ENCODE data around the gene MFSD8.
A peak's percentile ranks its signal among the peaks of the same experiment; 100 is the strongest.
"Not testable (repeated sequence)": the region's sequence is repeated elsewhere in the genome, so short reads cannot be mapped to it uniquely, and the experiment has no call there.

Gene MFSD8, protein sequence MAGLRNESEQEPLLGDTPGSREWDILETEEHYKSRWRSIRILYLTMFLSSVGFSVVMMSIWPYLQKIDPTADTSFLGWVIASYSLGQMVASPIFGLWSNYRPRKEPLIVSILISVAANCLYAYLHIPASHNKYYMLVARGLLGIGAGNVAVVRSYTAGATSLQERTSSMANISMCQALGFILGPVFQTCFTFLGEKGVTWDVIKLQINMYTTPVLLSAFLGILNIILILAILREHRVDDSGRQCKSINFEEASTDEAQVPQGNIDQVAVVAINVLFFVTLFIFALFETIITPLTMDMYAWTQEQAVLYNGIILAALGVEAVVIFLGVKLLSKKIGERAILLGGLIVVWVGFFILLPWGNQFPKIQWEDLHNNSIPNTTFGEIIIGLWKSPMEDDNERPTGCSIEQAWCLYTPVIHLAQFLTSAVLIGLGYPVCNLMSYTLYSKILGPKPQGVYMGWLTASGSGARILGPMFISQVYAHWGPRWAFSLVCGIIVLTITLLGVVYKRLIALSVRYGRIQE

DNA sequence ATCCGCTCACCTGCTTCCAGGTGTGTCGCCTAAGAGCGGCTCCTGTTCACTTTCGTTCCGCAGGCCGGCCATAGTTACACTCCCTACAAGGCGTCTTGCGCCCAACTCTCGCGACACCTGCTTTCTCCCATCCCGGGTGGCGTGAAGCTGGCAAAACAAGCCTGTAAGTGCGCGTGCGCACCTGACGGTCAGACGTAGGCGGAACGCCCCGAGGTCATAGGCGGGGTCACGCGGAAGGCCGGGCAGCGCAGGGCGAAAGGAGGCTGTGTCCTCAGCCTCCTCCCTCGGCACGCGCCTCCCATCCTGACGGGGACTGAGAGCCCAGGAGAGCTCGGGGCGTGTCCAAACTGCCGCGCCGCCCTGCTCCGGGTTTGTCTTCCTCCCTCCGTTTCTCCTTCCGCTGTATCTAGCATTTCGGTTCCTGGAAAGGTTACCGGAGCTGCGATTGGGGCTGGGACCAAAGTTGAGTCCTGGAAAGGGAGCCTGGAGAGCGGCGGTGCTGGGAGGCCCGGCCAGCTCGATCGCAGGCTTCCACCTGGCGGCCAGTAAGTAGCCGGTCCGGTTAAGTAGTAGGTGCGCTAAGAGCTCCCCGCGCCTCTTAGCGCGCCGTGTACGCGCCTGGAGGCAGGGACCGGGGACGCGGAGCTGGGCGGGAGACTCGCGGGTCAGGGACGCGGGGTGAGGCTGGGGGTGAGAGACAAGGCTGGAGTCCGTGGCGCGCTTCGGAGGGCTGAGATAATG lies at the start of gene MFSD8, which contains the start of gene ABHD18:
Gene MFSD8, minus strand, starts transcription at position 112 of the 741 bp plus-strand sequence. Its CDS starts 40 bp downstream, at position 72.
Gene ABHD18, plus strand, starts transcription at position 345 of the 741 bp plus-strand sequence. CDS start 17,550 bp downstream, outside the sequence.
- DNase-seq = peak; percentile 99

DNA sequence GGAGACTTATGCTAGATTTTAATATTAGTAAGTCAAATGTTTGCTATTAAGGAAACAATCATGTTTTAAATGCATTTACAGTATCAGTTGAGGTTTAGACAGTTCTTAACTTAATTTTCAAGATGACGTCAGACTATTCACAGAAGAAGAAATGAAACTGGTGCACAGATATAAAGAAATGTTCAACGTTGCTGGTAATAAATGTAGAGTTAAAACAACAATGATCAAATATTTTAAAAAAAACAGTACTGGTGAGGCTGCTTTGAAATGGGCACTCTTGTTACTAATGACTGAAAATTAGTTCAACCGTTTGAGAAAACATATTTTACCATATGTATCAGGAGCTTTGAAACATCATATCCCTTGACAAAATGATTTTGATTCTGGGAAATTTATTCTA lies 44.5 kb upstream of the MFSD8 start:
- DNase-seq = no peak

DNA sequence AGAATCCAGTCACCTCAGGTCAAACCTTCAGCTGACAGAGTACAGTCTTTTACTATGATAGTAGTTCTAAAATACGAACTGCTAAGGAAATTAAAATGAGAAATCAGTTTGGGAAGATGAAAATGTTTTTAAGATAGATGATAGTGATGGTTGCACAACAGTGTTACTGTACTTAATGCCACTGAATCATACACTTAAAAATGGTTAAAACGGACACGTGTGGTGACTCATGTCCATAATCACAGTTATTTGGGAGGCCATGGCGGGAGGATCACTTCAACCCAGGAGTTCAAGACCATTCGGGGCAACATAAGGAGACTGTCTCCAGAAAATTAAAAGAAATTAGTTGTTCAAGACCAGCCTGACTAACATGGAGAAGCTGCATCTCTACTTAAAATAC lies 41.6 kb upstream of the MFSD8 start:
- no peak for DNase-seq

DNA sequence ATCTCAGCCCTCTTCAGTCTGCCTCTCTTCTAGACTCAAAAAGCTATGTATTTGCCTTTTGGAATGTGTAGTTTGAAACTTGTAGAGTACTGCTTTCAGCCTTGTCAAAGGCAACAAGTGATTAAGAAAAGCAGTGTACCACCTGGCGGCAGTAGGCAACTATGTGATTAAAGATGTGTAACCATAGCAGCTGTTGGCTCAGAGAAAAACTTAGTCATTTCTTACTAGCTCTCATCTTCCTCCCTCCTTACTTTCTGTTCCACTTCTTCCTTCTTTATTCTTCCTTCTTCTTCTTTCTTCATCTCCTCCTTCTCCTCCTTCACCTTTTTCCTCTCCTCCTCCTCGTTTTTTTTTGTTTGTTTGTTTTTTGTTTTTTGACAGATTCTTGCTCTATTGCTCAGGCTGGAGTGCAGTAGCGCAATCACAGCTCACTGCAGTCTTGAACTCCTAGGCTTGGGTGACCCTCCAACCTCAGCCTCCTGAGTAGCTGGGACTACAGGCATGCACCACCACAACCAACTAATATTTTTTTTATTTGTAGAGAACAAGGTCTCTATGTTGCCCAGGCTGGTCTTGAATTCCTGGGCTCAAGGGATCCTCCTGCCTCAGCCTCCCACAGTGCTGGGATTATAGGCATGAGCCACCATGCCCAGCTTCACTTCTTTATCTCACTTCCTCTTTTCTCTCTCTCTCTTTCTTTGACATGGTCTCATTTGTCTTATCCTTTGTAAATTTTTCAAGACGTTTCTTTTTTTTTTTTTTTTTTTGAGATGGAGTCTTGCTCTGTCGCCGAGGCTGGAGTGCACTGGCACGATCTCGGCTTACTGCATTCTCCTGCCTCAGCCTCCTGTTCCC lies 32.8 kb upstream of the MFSD8 start:
- DNase-seq = no peak

DNA sequence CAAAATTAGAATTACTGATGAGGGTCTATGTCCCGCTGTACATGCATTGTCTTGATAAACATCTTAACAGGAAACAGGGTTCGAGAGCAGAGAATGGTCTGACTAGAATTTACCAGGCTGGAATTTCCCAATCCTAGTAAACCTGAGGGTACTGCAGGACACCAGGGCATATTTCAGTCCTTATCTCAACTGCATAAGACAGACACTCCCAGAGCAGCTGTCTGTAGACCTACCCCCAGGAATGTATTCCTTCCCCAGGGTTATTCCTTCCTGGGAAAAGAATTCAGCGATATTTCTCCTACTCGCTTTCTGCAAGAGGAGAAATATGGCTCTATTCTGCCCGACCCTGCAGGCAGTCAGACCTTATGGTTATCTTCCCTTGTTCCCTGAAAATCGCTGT lies 31.5 kb upstream of the MFSD8 start:
- DNase-seq = not testable (repeated sequence)

DNA sequence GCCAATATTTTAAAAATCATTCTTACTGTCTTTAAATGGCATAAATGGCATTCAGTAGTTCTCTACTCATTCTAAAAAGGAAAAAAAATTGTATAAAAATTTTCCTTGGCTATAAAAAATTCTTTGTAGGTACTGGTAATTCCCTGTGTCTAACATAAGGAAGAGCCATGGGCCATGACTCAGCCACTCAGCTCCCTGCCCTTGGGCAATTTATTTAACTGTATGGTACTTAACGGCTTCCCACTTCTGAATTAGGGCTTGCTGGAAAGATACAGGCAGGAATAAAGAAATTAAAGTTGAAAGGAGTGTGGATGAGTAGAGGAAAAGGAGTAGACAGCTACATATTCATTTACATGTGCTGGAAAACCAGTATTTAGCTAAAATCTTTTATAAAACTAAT lies 30.8 kb upstream of the MFSD8 start:
- peak; percentile 44 for DNase-seq

DNA sequence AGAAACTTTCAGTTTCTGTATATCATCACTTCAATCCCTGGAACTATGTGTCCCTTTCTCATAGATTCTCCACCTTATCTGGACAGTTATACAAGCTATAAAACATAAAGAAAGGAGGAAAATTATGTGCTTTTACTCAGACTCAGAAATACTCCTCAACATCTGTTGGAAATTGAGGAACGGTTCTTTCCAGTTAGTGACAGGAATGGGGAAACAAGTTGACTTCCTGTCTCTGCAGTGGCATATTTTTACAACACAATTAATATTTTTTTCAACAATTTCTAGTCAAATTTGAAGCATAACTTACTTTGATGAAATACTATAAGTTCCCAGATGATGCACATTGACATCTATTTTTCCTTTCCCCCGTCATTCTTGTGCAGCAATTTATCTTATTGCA lies 28.2 kb upstream of the MFSD8 start:
- DNase-seq = no peak

DNA sequence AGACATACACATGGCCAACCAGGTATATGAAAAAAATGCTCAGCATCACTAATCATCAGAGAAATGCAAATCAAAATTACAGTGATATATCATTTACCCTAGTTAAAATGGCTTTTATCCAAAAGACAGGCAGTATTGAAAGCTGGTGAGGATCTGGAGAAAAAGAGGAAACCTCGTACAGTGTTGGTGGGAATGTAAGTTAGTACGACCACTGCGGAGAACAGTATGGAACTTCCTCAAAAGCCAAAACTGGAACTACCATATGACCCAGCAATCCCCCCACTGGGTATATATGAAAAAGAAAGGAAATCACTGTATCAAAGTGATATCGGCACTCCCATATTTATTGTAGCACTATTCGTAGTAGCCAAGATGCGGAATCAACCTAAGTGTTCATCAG lies 23.7 kb upstream of the MFSD8 start:
- no peak for DNase-seq

DNA sequence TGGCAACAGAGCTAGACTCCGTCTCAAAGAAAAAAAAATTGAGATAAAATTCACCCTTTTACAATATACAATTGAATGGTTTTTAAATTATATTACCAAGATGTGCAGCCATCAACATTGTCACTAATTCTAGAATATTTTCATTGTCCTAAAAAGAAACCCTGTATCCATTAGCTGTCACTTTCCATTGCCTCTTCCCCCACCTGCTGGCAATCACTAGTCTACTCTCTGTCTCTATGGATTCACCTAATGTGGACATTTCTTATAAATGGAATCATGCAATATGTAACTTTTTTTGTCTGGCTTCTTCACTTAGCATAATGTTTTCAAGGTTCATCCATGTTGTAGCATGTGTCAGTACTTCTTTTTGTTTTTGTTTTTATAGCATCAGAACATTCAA lies 21.0 kb upstream of the MFSD8 start:
- DNase-seq = peak; percentile 1

DNA sequence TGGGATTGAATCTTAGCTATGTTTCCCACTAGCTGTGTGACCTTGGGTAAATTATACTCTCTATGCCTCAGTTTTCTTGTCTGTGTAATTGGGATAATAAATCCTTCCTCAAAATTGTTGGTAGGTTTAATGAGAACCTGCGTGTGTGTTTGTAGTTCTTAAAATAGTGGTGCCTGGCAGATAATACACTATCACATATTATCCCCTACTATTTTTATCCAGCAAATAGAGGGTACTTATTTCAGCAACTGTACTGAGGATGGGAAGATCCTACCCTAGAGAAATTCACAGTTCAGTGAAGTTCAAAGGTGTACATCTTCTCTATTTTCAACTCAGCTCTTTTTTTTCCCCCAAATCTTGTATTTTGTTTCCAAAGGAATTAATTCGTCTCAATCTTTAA lies 17.5 kb upstream of the MFSD8 start:
- DNase-seq = no peak

DNA sequence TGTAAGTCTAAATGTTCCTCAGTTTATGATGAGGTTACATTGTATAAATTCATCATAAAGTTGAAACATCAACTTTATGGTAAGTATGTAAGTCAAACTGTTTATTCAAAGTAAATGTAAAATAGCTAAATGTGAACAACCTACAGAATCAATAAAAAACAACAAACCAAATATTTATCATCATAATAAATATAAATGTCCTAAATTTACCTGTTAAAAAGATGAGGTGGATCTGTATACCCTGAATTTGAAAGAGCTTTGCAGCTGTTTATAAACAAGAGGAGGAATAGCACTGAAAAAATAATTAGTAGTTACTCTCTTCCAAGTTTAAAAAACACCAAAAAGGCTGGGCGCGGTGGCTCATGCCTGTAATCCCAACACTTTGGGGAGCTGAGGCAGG lies 14.0 kb upstream of the MFSD8 start:
- no peak for DNase-seq

DNA sequence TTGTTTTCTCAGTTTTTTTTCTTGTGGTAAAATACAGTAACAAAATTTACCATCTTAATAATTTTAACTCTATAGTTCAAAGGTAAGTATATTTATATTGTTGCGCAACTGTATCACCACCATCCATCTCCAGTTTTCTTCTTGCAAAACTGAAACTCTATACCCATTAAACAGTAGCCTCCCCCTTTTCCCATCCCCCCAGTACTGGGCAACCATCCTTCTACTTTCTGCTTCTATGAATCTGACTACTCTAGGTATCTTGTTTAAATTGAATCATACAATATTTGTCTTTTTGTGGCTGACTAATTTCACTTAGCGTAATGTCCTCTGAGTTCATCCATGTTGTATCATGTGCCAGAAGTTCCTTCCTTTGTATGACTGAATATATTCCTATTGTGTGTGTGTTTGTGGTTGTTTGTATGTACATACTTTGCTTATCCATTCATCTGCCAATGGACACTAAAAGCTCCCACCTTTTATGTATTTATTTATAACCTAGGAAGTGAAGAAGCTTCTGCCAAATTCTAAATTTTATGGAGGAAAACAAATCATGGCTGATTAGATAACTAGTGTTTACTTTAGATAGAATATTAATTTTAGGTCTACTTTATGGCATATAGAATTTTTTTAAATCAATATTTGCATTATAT lies 10.3 kb upstream of the MFSD8 start:
- DNase-seq = peak; percentile 70

DNA sequence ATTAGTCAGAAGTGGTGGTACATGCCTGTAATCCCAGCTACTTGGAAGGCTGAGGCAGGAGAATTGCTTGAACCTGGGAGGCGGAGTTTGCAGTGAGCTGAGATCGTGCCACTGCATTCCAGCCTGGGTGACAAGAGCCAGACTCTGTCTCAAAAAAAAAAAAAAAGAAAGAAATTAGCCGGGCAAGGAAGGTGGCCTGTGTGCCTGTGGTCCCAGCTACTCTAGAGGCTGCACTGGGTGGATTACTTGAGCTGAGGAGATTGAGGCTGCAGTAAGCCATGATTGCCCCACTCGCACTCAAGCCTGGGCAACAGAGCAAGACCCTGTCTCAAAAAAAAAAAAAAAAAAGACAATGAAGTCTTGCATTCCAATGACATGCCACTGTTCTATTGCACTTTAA lies 6.0 kb upstream of the MFSD8 start:
- DNase-seq = not testable (repeated sequence)

DNA sequence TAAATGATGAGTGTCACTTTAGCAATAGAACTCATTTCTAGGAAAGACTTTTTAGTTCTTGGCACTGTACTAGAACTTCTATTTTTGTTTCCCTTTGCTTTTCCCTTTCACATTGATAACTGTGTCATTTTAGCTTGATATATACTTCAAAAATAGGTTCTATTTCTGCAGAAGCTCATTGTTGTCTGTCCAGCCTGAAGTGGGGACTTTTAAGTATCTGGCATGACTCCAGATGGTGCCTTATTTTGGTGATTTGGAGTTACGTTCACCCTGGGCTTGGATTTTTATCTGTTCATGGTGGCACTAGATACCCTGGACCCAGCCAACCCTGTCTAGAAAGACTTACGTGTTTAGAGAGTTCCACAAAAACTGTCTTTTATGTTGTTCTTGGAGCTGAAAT lies 3.6 kb upstream of the MFSD8 start:
- no peak for DNase-seq

DNA sequence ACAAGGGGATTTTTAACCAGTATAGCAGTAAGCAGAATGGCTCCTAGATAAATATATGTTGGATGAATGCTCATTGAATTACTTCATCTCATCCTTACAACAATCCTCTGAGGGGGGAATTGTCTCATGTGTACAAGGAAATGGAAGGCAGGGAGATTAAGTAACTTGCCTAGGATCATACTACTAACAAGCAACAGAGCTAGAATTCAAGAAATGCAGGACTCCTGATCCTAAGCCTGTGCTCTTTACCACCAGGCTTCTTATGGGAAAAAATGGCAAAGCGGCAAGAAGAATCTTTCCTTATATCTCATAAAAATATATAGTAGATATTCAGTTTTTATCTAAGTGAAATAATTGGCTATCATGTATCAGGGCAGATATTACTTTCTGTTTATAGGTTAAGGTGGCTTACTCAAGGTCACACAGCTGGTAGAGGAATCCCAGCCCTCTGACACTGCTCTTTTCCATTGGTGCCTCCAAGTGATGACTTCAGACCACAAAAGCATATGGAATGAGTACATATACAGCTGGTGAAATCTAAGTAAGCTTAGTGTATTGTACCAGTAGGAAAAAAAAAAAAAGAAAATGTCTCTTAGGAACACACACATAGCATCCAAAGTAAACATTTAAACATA lies 2.3 kb upstream of the MFSD8 start:
- DNase-seq = no peak

DNA sequence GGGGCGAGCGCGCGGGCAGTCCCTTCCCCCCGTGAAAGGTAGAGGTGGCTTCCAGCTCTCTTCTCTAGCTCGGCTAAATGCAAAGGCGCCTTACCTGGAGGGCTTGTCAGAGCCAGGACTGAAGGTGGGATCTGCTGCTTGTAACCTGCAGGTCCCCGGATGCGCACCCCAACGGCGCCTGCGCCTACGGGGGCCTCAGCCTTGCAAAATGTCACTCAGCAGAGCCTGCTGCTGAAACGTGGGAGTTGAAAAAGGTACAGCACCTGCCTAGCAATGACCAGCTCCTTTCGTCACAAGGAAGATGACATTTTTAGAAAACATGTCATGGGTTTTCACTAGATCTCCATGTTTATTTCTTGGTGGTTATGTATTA lies 816 bp upstream of the MFSD8 start:
- DNase-seq = peak; percentile 77

DNA sequence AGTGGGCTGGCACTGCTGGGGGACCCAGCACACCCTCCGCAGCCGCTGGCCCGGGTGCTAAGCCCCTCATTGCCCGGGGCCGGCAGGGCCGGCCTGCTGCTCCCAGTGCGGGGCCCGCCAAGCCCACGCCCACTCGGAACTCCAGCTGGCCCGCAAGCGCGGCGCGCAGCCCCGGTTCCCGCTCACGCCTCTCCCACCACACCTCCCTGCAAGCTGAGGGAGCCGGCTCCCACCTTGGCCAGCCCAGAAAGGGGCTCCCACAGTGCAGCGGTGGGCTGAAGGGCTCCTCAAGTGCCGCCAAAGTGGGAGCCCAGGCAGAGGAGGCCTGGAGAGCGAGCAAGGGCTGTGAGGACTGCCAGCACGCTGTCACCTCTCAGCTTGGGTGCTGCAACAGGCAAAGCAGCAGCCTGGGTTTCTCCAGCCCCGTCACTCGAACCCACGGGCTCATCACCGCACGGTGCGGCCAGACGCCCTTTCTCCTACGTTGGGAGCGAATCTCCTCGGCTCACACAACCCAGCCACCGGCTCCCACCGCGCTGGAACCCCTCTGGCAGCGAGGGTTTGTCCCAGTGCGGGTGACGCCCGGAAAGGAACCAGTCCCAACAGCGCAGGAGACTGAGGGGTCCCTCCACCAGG lies 429 bp downstream of the MFSD8 start:
- peak; percentile 72 for DNase-seq

DNA sequence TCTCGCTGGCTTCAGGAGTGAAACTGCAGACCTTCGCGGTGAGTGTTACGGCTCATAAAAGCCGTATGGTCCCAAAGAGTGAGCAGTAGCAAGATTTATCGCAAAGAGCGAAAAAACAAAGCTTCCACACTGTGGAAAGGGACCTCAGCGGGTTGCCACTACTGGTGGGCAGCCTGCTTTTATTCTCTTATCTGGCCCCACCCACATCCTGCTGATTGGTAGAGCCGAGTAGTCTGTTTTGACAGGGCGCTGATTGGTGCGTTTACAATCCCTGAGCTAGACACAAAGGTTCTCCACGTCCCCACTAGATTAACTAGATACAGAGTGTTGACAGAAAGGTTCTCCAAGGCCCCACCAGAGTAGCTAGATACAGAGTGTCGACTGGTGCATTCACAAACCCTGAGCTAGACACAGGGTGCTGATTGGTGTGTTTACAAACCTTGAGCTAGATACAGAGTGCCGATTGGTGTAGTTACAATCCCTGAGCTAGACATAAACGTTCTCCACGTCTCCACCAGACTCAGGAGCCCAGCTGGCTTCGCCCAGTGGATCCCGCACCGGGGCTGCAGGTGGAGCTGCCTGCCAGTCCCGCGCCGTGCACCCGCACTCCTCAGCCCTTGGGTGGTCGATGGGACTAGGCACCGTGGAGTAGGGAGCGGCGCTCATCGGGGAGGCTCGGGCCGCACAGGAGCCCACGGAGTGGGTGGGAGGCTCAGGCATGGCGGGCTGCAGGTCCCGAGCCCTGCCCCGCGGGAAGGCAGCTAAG lies 1.2 kb downstream of the MFSD8 start:
- DNase-seq = peak; percentile 22

DNA sequence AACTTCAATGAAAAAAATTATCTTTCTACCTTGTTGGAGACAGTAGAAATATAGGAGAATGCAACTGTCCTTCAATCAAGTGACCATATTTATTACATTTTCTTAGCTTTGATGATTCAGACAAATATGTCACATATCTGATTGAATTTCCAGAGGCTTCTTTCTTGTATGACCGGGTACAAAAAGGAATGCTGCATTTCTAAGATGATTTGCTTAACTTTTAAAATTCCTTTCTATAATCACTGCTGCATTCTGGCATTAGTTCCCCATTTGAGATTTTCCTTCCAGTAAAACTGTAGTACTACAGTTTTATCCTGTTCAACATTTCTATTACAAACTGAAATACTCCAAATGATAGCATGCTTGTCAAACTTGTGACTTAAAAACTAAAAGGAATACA lies 5.2 kb downstream of the MFSD8 start:
- no peak for DNase-seq

DNA sequence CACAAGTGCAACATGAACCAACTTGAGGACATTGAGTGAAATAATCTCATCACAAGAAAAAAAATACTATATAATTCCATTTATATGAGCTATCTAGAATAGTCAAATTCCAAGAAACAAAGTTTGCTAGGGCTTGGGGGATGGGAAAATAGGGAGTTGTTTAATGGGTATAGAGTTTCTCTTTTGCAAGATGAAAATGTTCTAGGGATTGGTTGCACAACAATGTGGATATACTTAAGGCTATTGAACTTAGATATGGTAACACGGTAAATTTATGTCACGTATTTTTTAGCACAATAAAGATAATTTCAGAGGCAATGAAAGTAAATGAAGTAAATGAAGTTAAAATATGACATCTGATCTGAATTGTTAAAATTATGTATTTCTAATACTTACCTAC lies 7.9 kb downstream of the MFSD8 start:
- DNase-seq = no peak

DNA sequence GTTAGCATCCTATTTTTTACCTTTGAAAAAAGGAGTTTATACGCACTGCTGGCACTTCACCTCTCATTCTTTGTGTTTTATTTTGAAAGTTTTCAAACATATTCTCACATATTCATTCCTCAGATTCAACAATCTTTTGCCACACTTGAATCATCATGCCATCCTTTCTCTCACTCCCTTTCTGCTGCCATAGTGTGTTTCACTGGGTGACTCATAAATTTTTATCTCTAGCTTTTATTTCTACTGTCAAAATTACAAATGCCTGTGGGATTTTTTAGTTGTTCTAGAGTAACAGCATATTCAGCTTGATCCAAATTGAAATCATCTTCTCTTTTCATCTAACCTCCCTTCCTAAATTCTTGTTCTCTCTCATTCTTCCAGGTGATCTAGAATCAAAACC lies 28.0 kb downstream of the MFSD8 start:
- no peak for DNase-seq
